Fibroblast of skin of right quadriceps (primary cell): ENCODE measurements around the gene TMEM86B.
"Not testable (repeated sequence)": the region's sequence is repeated elsewhere in the genome, so short reads cannot be mapped to it uniquely, and the experiment has no call there.

Experiments
- DNase-seq: peaks from one replicate; pipeline ENCODE4 v3.0.0-alpha.2; 2013

TMEM86B gene

GRCh38 chr19:55212447-55212846 is 16.1 kb downstream of the TMEM86B start:
- DNase-seq, result no peak

GRCh38 chr19:55209693-55210472 is 18.7 kb downstream of the TMEM86B start:
- peak; percentile 92 for DNase-seq

GRCh38 chr19:55208880-55209692 is 19.5 kb downstream of the TMEM86B start, which contains the start of gene PTPRH:
PTPRH (minus strand) TSS chr19:55209501; CDS start chr19:55209433, 68 bp downstream.
- no peak for DNase-seq

- peak; percentile 85 for DNase-seq
These were observed 21.7 kb downstream of the TMEM86B start for GRCh38 chr19:55206664-55207500.

- DNase-seq, result not testable (repeated sequence)
These were observed 26.4 kb downstream of the TMEM86B start for GRCh38 chr19:55202199-55202598.

GRCh38 chr19:55199620-55200204 is 28.9 kb downstream of the TMEM86B start:
- DNase-seq, result no peak

- DNase-seq, result no peak
These were observed 29.9 kb downstream of the TMEM86B start for GRCh38 chr19:55198651-55199050.

- DNase-seq, result no peak
These were observed 31.0 kb downstream of the TMEM86B start for GRCh38 chr19:55197528-55197927.

GRCh38 chr19:55196803-55197202 is 31.8 kb downstream of the TMEM86B start:
- no peak for DNase-seq

- no peak for DNase-seq
These were observed 35.1 kb downstream of the TMEM86B start for GRCh38 chr19:55193481-55193880.

- peak; percentile 87 for DNase-seq
These were observed 39.1 kb downstream of the TMEM86B start for GRCh38 chr19:55189403-55189835.

GRCh38 chr19:55188625-55189024 is 39.9 kb downstream of the TMEM86B start:
- no peak for DNase-seq

GRCh38 chr19:55186080-55186479 is 42.5 kb downstream of the TMEM86B start:
- DNase-seq, result no peak

GRCh38 chr19:55181740-55182139 is 46.8 kb downstream of the TMEM86B start:
- DNase-seq, result no peak

GRCh38 chr19:55179606-55180484 is 48.7 kb downstream of the TMEM86B start, which contains the start of gene SYT5:
SYT5 (minus strand) TSS chr19:55180289; CDS start chr19:55179041, 1,248 bp downstream.
- DNase-seq, result no peak

GRCh38 chr19:55178781-55179599 is 49.6 kb downstream of the TMEM86B start:
- peak; percentile 78 for DNase-seq
